Liver (tissue), 9 donors: ENCODE data around the gene FAM13B. TPM values are rescaled to one million over a fixed set of nuclear protein-coding genes. Genes with fewer than 3 reads are reported as not detected.

Source experiments
- DNase-seq: peaks from one replicate; pipeline ENCODE4 v3.0.0-alpha.2; 2017; ENCODE audit warnings: low spot score
- H3K27ac ChIP-seq, 2 donors: one replicate each; pipeline ENCODE4 v1.7.0; 2013; ENCODE audit warnings: inconsistent platforms in 2 of 2, low read length in 2 of 2, control low read depth in 1 of 2, low read depth in 1 of 2, mild to moderate bottlenecking in 1 of 2
- H3K27me3 ChIP-seq, 4 donors: one replicate each; pipeline versions ENCODE4 v1.6.1 to v1.7.0; 2013; ENCODE audit warnings: low read length in 3 of 4, inconsistent platforms in 1 of 4, mild to moderate bottlenecking in 1 of 4, moderate library complexity in 1 of 4; ENCODE audit not compliant: control insufficient read depth in 4 of 4, insufficient read depth in 4 of 4
- H3K36me3 ChIP-seq, 4 donors: one replicate each; pipeline versions ENCODE4 v1.6.1 to v1.7.0; 2013; ENCODE audit warnings: low read length in 3 of 4, mild to moderate bottlenecking in 3 of 4, low read depth in 1 of 4, moderate library complexity in 1 of 4; ENCODE audit not compliant: control insufficient read depth in 4 of 4, insufficient read depth in 3 of 4
- H3K4me1 ChIP-seq, 4 donors: one replicate each; pipeline versions ENCODE4 v1.6.1 to v1.7.0; 2013; ENCODE audit warnings: low read length in 3 of 4, mild to moderate bottlenecking in 3 of 4, moderate library complexity in 1 of 4; ENCODE audit not compliant: control insufficient read depth in 4 of 4, insufficient read depth in 4 of 4
- H3K4me3 ChIP-seq, 3 donors: one replicate each; pipeline versions ENCODE4 v1.6.1 to v1.7.0; 2013; ENCODE audit warnings: low read length in 3 of 3, control low read depth in 1 of 3, low read depth in 1 of 3, mild to moderate bottlenecking in 1 of 3
- H3K9ac ChIP-seq, 2 donors: one replicate each; pipeline ENCODE4 v1.7.0; 2013; ENCODE audit warnings: low read length in 2 of 2, mild to moderate bottlenecking in 2 of 2, moderate library complexity in 2 of 2, control low read depth in 1 of 2, low read depth in 1 of 2
- H3K9me3 ChIP-seq, 4 donors: one replicate each; pipeline versions ENCODE4 v1.6.1 to v1.7.0; 2013; ENCODE audit warnings: low read length in 3 of 4; ENCODE audit not compliant: control insufficient read depth in 4 of 4
- ATF3 ChIP-seq: IDR thresholded peaks from 2 replicates; pipeline ENCODE4 v1.6.1; 2016; ENCODE audit warnings: antibody characterized with exemption
- CTCF ChIP-seq: fragments of 150-350 bp; IDR thresholded peaks from 2 replicates; pipeline ENCODE4 v1.5.1; 2017; ENCODE audit warnings: improper control_type of control experiment, low read depth, low read length; ENCODE audit not compliant: missing input control
- EGR1 ChIP-seq, 2 donors: IDR thresholded peaks; 2 replicates each; pipeline ENCODE4 v1.6.1; 2016 to 2018; ENCODE audit warnings: antibody characterized with exemption in 2 of 2, low read depth in 2 of 2
- FOXA1 ChIP-seq: IDR thresholded peaks from 2 replicates; pipeline ENCODE4 v1.6.1; 2016; ENCODE audit warnings: antibody characterized with exemption
- FOXA2 ChIP-seq: IDR thresholded peaks from 2 replicates; pipeline ENCODE4 v1.6.1; 2016; ENCODE audit warnings: antibody characterized with exemption
- GABPA ChIP-seq, 2 donors: IDR thresholded peaks in 1 of 2; conservative IDR thresholded peaks in 1 of 2; 2 replicates each; pipeline ENCODE4 v1.6.1; 2016; ENCODE audit warnings: antibody characterized with exemption in 2 of 2, mild to moderate bottlenecking in 1 of 2, moderate library complexity in 1 of 2
- HNF4A ChIP-seq, 2 donors: conservative IDR thresholded peaks; 2 replicates each; pipeline ENCODE4 v1.6.1; 2016; ENCODE audit warnings: antibody characterized with exemption in 2 of 2, mild to moderate bottlenecking in 2 of 2
- HNF4G ChIP-seq: IDR thresholded peaks from 2 replicates; pipeline ENCODE4 v1.6.1; 2016; ENCODE audit warnings: antibody characterized with exemption
- REST ChIP-seq: IDR thresholded peaks from 2 replicates; pipeline ENCODE4 v1.6.1; 2016; ENCODE audit warnings: antibody characterized with exemption, mild to moderate bottlenecking
- SP1 ChIP-seq: IDR thresholded peaks from 2 replicates; pipeline ENCODE4 v1.6.1; 2018; ENCODE audit warnings: antibody characterized with exemption, mild to moderate bottlenecking
- TAF1 ChIP-seq: conservative IDR thresholded peaks from 2 replicates; pipeline ENCODE4 v1.6.1; 2016; ENCODE audit warnings: antibody characterized with exemption, mild to moderate bottlenecking
- WGBS: extraction: QIAGEN DNeasy Blood & Tissue Kit; methylation state at CpG from one replicate; pipeline ENCODE4 v1.1.7; 2013; 5-methylcytosine and 5-hydroxymethylcytosine counted together
- polyA plus RNA-seq, 2 donors: library from polyadenylated mRNA; stranded (reverse) in 1 of 2; unstranded in 1 of 2; fragments of 200-250 nt in 1 of 2; fragments of >200 nt in 1 of 2; fragmentation: Nextera tagmentation in 1 of 2; extraction: Ambion mirVana in 1 of 2; gene quantifications; one replicate each; pipeline versions ENCODE4 v1.2.1 to v1.2.3, GENCODE V29; 2013 to 2015
- total RNA-seq, 2 donors: library from RNA; depleted of rRNA; stranded (reverse); fragments of >200 nt; gene quantifications; one replicate each; pipeline ENCODE4 v1.2.3, GENCODE V29; 2014
- donor health status: healthy.
- donor health status: healthy.
- donor health status: healthy.
- donor health status: healthy.
- donor health status: healthy.

The FAM13B gene
- total and polyA plus RNA-seq, 4 donors, result 4.3 to 19.0 (median 10.8) TPM

- no peaks in the 10 kb centered on the region for H3K4me1 ChIP-seq
- H3K9ac ChIP-seq, result no peak overlapping the region
- peaks cover 0 to 13% (median 11%) of the 10 kb centered on the region in 4 donors for H3K36me3 ChIP-seq
- no peaks in the 10 kb centered on the region for H3K27me3 ChIP-seq
- H3K9me3 ChIP-seq, result no peaks in the 10 kb centered on the region
- H3K27ac ChIP-seq, result no peak overlapping the region
- no peak for DNase-seq
- TF ChIP-seq EGR1 (IDR thresholded peaks at IDR 0.05; ENCODE audit: low read depth in 2 of 2) (no peak), HNF4A (conservative IDR thresholded peaks at IDR 0.05) (no peak), FOXA2 (no peak), FOXA1 (no peak), SP1 (no peak), ATF3 (no peak), CTCF (no peak), REST (no peak), HNF4G (no peak)
- no peak overlapping the region for H3K4me3 ChIP-seq
- 80% methylated on average over 3 of the region's 3 CpGs for WGBS
These were observed 14.0 kb downstream of the FAM13B start for GRCh38 chr5:138018849-138019248.

- Histone ChIP-seq H3K27me3 (no peaks in the 10 kb centered on the region), H3K9ac (no peak overlapping the region), H3K36me3 (peaks cover 4 to 14% (median 11%) of the 10 kb centered on the region in 4 donors), H3K27ac (no peak overlapping the region), H3K4me1 (no peaks in the 10 kb centered on the region), H3K9me3 (no peaks in the 10 kb centered on the region), H3K4me3 (no peak overlapping the region)
- no peak for DNase-seq
- 98% methylated on average over 2 of the region's 2 CpGs for WGBS
- TF ChIP-seq TAF1 (no peak), CTCF (no peak)
These were observed 17.0 kb downstream of the FAM13B start for GRCh38 chr5:138015916-138016315.

GRCh38 chr5:138011991-138012390 lies 20.9 kb downstream of the FAM13B start:
- Histone ChIP-seq H3K36me3 (peaks cover 5 to 23% (median 11%) of the 10 kb centered on the region in 4 donors), H3K4me3 (no peak overlapping the region), H3K27ac (no peak overlapping the region), H3K4me1 (no peaks in the 10 kb centered on the region), H3K27me3 (no peaks in the 10 kb centered on the region), H3K9me3 (no peaks in the 10 kb centered on the region), H3K9ac (no peak overlapping the region)
- no peak for DNase-seq
- TF ChIP-seq REST (no peak), CTCF (no peak), HNF4A (conservative IDR thresholded peaks at IDR 0.05) (no peak), FOXA2 (no peak), TAF1 (no peak), GABPA (IDR thresholded peaks at IDR 0.05 in 1 of 2, conservative IDR thresholded peaks at IDR 0.05 in 1 of 2) (no peak), FOXA1 (no peak), HNF4G (no peak)
